Activated T-helper 2 cell treated with anti-CD3 and anti-CD28 coated beads, Interferon-gamma antibody, Interleukin-2, Interleukin-4, amounts not matched to agents 10 μg/mL and 5 μg/mL and 100 μg/mL, durations not matched to agents 14 hours and 24 hours and 36 hours (primary cell): Measurements from ENCODE around the gene PKN2. TPM values are rescaled to one million over a fixed set of nuclear protein-coding genes. Genes with fewer than 3 reads are reported as not detected.

ENCODE experiments used
- DNase-seq: peaks from one replicate; pipeline ENCODE4 v3.0.0; 2021; ENCODE audit warnings: low spot score
- H3K27ac Mint-ChIP-seq: one replicate; pipeline ENCODE4 v1.8.0; 2021; ENCODE audit warnings: mixed read lengths
- H3K27me3 Mint-ChIP-seq: one replicate; pipeline ENCODE4 v1.8.0; 2021; ENCODE audit warnings: low read depth, mixed read lengths
- H3K36me3 Mint-ChIP-seq: one replicate; pipeline ENCODE4 v1.8.0; 2021; ENCODE audit warnings: low read depth, mixed read lengths
- H3K4me1 Mint-ChIP-seq: one replicate; pipeline ENCODE4 v1.8.0; 2021; ENCODE audit warnings: low read depth, mixed read lengths
- H3K4me3 Mint-ChIP-seq: one replicate; pipeline ENCODE4 v1.8.0; 2021; ENCODE audit warnings: low read depth, mild to moderate bottlenecking, moderate library complexity, mixed read lengths
- H3K9me3 Mint-ChIP-seq: one replicate; pipeline ENCODE4 v1.8.0; 2021; ENCODE audit warnings: mixed read lengths
- intact Hi-C: fragments of 100-400 bp; cut with micrococcal nuclease; formaldehyde crosslinking; loops from one replicate; pipeline ENCODE4 v1.15.1; 2023
- total RNA-seq: library from RNA; stranded (reverse); gene quantifications from 2 replicates; pipeline ENCODE4 v1.2.3, GENCODE V29; 2022

PKN2 gene
- total RNA-seq, 1 donor from 2014 or later = 21.2 TPM

GRCh38 chr1:88727205-88727604 is 43.1 kb downstream of the PKN2 start:
- H3K27ac Mint-ChIP-seq = no peak overlapping the region
- H3K4me1 Mint-ChIP-seq = peaks cover 27% of the 10 kb centered on the region
- intact Hi-C loops = no loop called here
- H3K27me3 Mint-ChIP-seq = no peaks in the 10 kb centered on the region
- no peaks in the 10 kb centered on the region for H3K9me3 Mint-ChIP-seq
- H3K4me3 Mint-ChIP-seq = no peak overlapping the region
- no peak for DNase-seq
- H3K36me3 Mint-ChIP-seq = peaks cover 24% of the 10 kb centered on the region

DNA sequence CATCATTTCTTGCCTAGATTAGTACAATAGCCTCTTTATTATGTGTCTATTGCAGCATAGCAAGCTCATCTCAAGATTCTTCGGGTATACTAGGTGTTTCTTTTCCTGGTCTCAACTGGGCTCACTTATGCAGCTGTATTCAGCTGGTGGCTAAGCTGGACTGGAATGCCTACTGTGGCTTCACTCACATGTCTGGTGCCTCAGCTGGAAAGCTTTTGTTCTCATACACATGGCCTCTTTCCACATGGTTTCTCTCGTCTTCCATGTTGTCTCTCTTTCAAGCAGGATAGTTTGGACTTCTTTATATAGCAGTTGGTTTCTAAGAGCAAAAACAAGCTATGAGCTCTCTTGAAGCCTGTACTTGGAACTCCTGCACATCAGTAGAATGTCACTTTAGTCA is 45.2 kb downstream of the PKN2 start:
- Mint-ChIP-seq H3K36me3 (peaks cover 32% of the 10 kb centered on the region), H3K27ac (no peak overlapping the region), H3K4me1 (peaks cover 18% of the 10 kb centered on the region), H3K4me3 (no peak overlapping the region), H3K27me3 (no peaks in the 10 kb centered on the region), H3K9me3 (peaks cover 2% of the 10 kb centered on the region)
- intact Hi-C loops = no loop called here
- DNase-seq = no peak

DNA sequence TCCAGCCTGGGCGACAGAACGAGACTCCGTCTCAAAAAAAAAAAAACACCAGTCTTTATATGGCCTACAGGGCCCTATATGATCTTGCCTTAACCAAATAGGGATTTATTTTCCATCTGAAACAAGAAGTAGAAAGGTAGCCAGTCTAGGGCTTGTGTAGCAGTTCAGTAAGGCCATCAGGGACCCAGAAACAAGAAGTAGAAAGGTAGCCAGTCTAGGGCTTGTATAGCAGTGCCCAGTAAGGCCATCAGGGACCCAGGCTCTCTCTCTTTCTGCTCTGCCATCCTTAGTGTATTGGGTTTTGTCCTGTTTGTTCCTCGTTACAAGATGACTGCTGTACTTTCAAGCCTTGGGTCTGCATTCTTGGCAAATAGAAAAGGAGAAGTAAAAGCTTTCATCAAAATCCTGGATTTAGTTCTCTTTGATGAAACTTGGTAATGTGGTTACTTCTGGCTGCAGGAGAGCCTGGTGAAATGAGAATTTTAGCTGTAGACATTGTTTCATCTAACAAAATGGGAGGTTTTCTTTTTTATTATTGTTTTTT is 46.1 kb downstream of the PKN2 start:
- H3K4me1 Mint-ChIP-seq = peaks cover 22% of the 10 kb centered on the region
- H3K4me3 Mint-ChIP-seq = no peak overlapping the region
- no peaks in the 10 kb centered on the region for H3K27me3 Mint-ChIP-seq
- intact Hi-C loops = no loop called here
- H3K27ac Mint-ChIP-seq = no peak overlapping the region
- DNase-seq = no peak
- H3K36me3 Mint-ChIP-seq = peaks cover 39% of the 10 kb centered on the region
- H3K9me3 Mint-ChIP-seq = peaks cover 8% of the 10 kb centered on the region

GRCh38 chr1:88730995-88731394 is 46.9 kb downstream of the PKN2 start:
- H3K9me3 Mint-ChIP-seq = peaks cover 16% of the 10 kb centered on the region

GRCh38 chr1:88731475-88732269 is 47.6 kb downstream of the PKN2 start:
- intact Hi-C loops = no loop called here

More at GRCh38 chr1:88730995-88731394, 46.9 kb downstream of the PKN2 start:
- Mint-ChIP-seq H3K27ac (no peak overlapping the region), H3K4me1 (peaks cover 24% of the 10 kb centered on the region), H3K36me3 (peaks cover 47% of the 10 kb centered on the region), H3K4me3 (no peak overlapping the region), H3K27me3 (no peaks in the 10 kb centered on the region)
- no peak for DNase-seq
- intact Hi-C loops = no loop called here

GRCh38 chr1:88735382-88735781 is 51.3 kb downstream of the PKN2 start:
- intact Hi-C loops = no loop called here
- Mint-ChIP-seq H3K4me1 (peaks cover 21% of the 10 kb centered on the region), H3K27me3 (no peaks in the 10 kb centered on the region), H3K4me3 (no peak overlapping the region), H3K27ac (no peak overlapping the region), H3K36me3 (peaks cover 30% of the 10 kb centered on the region), H3K9me3 (peaks cover 18% of the 10 kb centered on the region)
- no peak for DNase-seq

More at GRCh38 chr1:88731475-88732269, 47.6 kb downstream of the PKN2 start:
- no peak overlapping the region for H3K27ac Mint-ChIP-seq
- peaks cover 52% of the 10 kb centered on the region for H3K36me3 Mint-ChIP-seq
- H3K4me1 Mint-ChIP-seq = peaks cover 21% of the 10 kb centered on the region
- H3K4me3 Mint-ChIP-seq = no peak overlapping the region
- no peak for DNase-seq
- H3K9me3 Mint-ChIP-seq = peaks cover 18% of the 10 kb centered on the region
- H3K27me3 Mint-ChIP-seq = no peaks in the 10 kb centered on the region

DNA sequence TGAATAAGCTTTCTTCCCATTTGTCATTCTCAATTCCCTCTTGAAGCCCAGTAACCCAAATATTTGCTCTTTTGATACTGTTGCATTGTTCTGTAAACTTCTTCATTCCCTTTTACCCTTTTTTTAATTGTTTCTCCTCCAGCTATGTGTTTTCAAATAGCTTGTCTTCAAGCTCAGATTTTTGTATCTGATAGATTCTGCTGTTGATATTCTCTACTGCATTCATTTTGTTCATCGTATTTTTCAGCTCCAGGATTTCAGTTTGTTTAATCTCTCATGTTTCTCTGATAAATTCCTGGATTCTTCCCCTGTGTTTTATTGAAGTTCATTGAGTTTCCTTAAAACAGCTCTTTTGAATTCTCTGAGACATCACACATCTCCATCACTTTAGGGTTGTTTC is 51.8 kb downstream of the PKN2 start:
- Mint-ChIP-seq H3K4me3 (no peak overlapping the region), H3K4me1 (peaks cover 23% of the 10 kb centered on the region), H3K27ac (no peak overlapping the region), H3K27me3 (no peaks in the 10 kb centered on the region), H3K9me3 (peaks cover 18% of the 10 kb centered on the region), H3K36me3 (peaks cover 33% of the 10 kb centered on the region)
- intact Hi-C loops = loop anchor here (2.0 kb wide), 2 partner anchors 133 to 141 kb away; no protein-coding TSS in a partner anchor
- no peak for DNase-seq

GRCh38 chr1:88736633-88737248 is 52.7 kb downstream of the PKN2 start:
- H3K4me1 Mint-ChIP-seq = peaks cover 19% of the 10 kb centered on the region
- H3K27me3 Mint-ChIP-seq = no peaks in the 10 kb centered on the region
- H3K9me3 Mint-ChIP-seq = peaks cover 18% of the 10 kb centered on the region
- no peak overlapping the region for H3K4me3 Mint-ChIP-seq
- intact Hi-C loops = loop anchor here (2.0 kb wide), 2 partner anchors 132 to 140 kb away; no protein-coding TSS in a partner anchor
- H3K27ac Mint-ChIP-seq = no peak overlapping the region
- DNase-seq = no peak
- peaks cover 36% of the 10 kb centered on the region for H3K36me3 Mint-ChIP-seq

GRCh38 chr1:88737338-88737927 is 53.4 kb downstream of the PKN2 start:
- Mint-ChIP-seq H3K27me3 (no peaks in the 10 kb centered on the region), H3K4me1 (peaks cover 19% of the 10 kb centered on the region), H3K9me3 (peaks cover 18% of the 10 kb centered on the region), H3K4me3 (no peak overlapping the region), H3K27ac (no peak overlapping the region), H3K36me3 (peaks cover 36% of the 10 kb centered on the region)
- DNase-seq = no peak
- intact Hi-C loops = loop anchor here (2.0 kb wide), 2 partner anchors 131 to 139 kb away; no protein-coding TSS in a partner anchor

- intact Hi-C loops = no loop called here
- Mint-ChIP-seq H3K36me3 (peaks cover 33% of the 10 kb centered on the region), H3K4me1 (peaks cover 15% of the 10 kb centered on the region), H3K9me3 (peaks cover 4% of the 10 kb centered on the region), H3K27me3 (no peaks in the 10 kb centered on the region), H3K4me3 (no peak overlapping the region), H3K27ac (no peak overlapping the region)
- no peak for DNase-seq
These were observed 56.7 kb downstream of the PKN2 start for GRCh38 chr1:88740784-88741183.

- Mint-ChIP-seq H3K4me3 (no peak overlapping the region), H3K27me3 (no peaks in the 10 kb centered on the region), H3K4me1 (peaks cover 15% of the 10 kb centered on the region), H3K36me3 (peaks cover 30% of the 10 kb centered on the region), H3K9me3 (no peaks in the 10 kb centered on the region), H3K27ac (no peak overlapping the region)
- intact Hi-C loops = no loop called here
- no peak for DNase-seq
These were observed 57.3 kb downstream of the PKN2 start for GRCh38 chr1:88741413-88741812.

- Mint-ChIP-seq H3K36me3 (peaks cover 27% of the 10 kb centered on the region), H3K27me3 (no peaks in the 10 kb centered on the region), H3K27ac (no peak overlapping the region), H3K4me1 (peaks cover 15% of the 10 kb centered on the region), H3K4me3 (no peak overlapping the region), H3K9me3 (no peaks in the 10 kb centered on the region)
- DNase-seq = no peak
- intact Hi-C loops = no loop called here
These were observed 58.5 kb downstream of the PKN2 start for GRCh38 chr1:88742531-88742930.
